K562 (cell line): ENCODE measurements around the gene ANAPC16. TPM values are rescaled to one million over a fixed set of nuclear protein-coding genes. Genes with fewer than 3 reads are reported as not detected.

ENCODE experiments used
- CCAR2 ChIP-seq: fragments of 200-400 bp; formaldehyde crosslinking; IDR thresholded peaks from 2 replicates; pipeline ENCODE4 v1.6.1; 2017; ENCODE audit warnings: mild to moderate bottlenecking, low read depth, low read length
- GABPB1 ChIP-seq: sonication (generic); formaldehyde crosslinking; IDR thresholded peaks from 2 replicates; pipeline ENCODE4 v1.8.0; 2022; ENCODE audit warnings: mild to moderate bottlenecking, missing genetic modification reagents
- MNT ChIP-seq, 2 experiments: fragments of 450-650 bp; conservative IDR thresholded peaks; 2 replicates each; pipeline ENCODE4 v1.6.1; 2017; ENCODE audit warnings: mild to moderate bottlenecking in 2 of 2, moderate library complexity in 2 of 2
- U2AF1 ChIP-seq: fragments of 200-400 bp; formaldehyde crosslinking; optimal IDR thresholded peaks from 2 replicates; pipeline ENCODE3; 2017; ENCODE audit warnings: mild to moderate bottlenecking, low read depth, low read length, moderate library complexity
- ZNF197 ChIP-seq: fragments of 200-800 bp; sonication (Bioruptor generic); IDR thresholded peaks from 2 replicates; pipeline ENCODE4 v1.6.1; 2016; ENCODE audit warnings: low read depth, missing genetic modification characterization, missing compliant biosample characterization
- ZNF212 ChIP-seq: fragments of 450-650 bp; formaldehyde crosslinking; IDR thresholded peaks from 2 replicates; pipeline ENCODE4 v1.4.0; 2020; ENCODE audit warnings: mild to moderate bottlenecking
- ZNF583 ChIP-seq: fragments of 250-450 bp; sonication (Bioruptor Pico); IDR thresholded peaks from 2 replicates; pipeline ENCODE4 v1.4.0; 2020
- ZNF639 ChIP-seq, 2 experiments: fragments of 200-800 bp in 1 of 2; sonication (Bioruptor generic) in 1 of 2; sonication (generic) in 1 of 2; formaldehyde crosslinking in 1 of 2; IDR thresholded peaks in 1 of 2; conservative IDR thresholded peaks in 1 of 2; 2 replicates each; pipeline versions ENCODE4 v1.5.0 to v1.6.1; 2016 to 2020; ENCODE audit warnings: missing compliant biosample characterization in 1 of 2, missing genetic modification characterization in 1 of 2, missing genetic modification reagents in 1 of 2
- ZNF644 ChIP-seq: fragments of 200-800 bp; sonication (Bioruptor generic); IDR thresholded peaks from 2 replicates; pipeline ENCODE4 v1.6.1; 2016; ENCODE audit warnings: low read depth, missing genetic modification characterization, missing compliant biosample characterization
- ZZZ3 ChIP-seq: fragments of 450-650 bp; IDR thresholded peaks from 2 replicates; pipeline ENCODE4 v1.6.1; 2016; ENCODE audit warnings: antibody characterized with exemption, mild to moderate bottlenecking, moderate library complexity
- polyA plus RNA-seq, 8 experiments: library from polyadenylated mRNA; depleted of rRNA in 4 of 8; stranded (reverse) in 5 of 8; unstranded in 3 of 8; fragments of >200 nt; fragmentation: Nextera tagmentation in 2 of 8; fragmentation: Illumina TruSeq in 1 of 8; extraction: Ambion mirVana in 2 of 8; extraction: Trizol in 1 of 8; gene quantifications; 2 replicates each; pipeline versions ENCODE4 v1.2.1 to v1.2.3, GENCODE V29; 2011 to 2014; ENCODE audit warnings: inconsistent platforms in 1 of 8, missing spikeins in 1 of 8
- total RNA-seq, 7 experiments: library from RNA; depleted of rRNA in 6 of 7; stranded (reverse); fragments of >200 nt in 6 of 7; fragmentation: Illumina TruSeq in 2 of 7; extraction: Trizol in 2 of 7; gene quantifications; 2 replicates each; pipeline versions ENCODE4 v1.2.1 to v1.2.3, GENCODE V29; 2011 to 2021; ENCODE audit warnings: low replicate concordance in 1 of 7
- TF ChIP-seq, protein P1 (sequence below): IDR thresholded peaks from 3 replicates; pipeline ENCODE4 v1.6.1; 2011; ENCODE audit warnings: borderline replicate concordance, mild to moderate bottlenecking, moderate library complexity; ENCODE audit not compliant: insufficient read length; ENCODE audit errors: extremely low read depth
- TF ChIP-seq, protein P2 (sequence below), 2 experiments: fragments of 450-650 bp; formaldehyde crosslinking in 1 of 2; IDR thresholded peaks; 2 replicates each; pipeline versions ENCODE4 v1.4.0 to v1.6.1; 2014 to 2020; ENCODE audit warnings: mild to moderate bottlenecking in 2 of 2, borderline replicate concordance in 1 of 2, low read depth in 1 of 2

Gene ANAPC16
- total and polyA plus RNA-seq, 9 of the 15 experiments (the other 6 are each of a cell fraction or from before 2014, with no cell fraction given) = 42.6 to 208 (median 108) TPM

- TF ChIP-seq MNT (conservative IDR thresholded peaks at IDR 0.05) = no peak
- TF ChIP-seq ZZZ3 = no peak
- no peak for TF ChIP-seq ZNF583 (CRISPR knock-in tag)
- TF ChIP-seq ZNF639 (CRISPR knock-in tag; conservative IDR thresholded peaks at IDR 0.05 in 1 of 2, IDR thresholded peaks at IDR 0.05 in 1 of 2) = no peak
- no peak for TF ChIP-seq GABPB1
- TF ChIP-seq ZNF644 (tag) = no peak
- TF ChIP-seq U2AF1 = no peak
- TF ChIP-seq CCAR2 = no peak
- TF ChIP-seq, protein P1, sequence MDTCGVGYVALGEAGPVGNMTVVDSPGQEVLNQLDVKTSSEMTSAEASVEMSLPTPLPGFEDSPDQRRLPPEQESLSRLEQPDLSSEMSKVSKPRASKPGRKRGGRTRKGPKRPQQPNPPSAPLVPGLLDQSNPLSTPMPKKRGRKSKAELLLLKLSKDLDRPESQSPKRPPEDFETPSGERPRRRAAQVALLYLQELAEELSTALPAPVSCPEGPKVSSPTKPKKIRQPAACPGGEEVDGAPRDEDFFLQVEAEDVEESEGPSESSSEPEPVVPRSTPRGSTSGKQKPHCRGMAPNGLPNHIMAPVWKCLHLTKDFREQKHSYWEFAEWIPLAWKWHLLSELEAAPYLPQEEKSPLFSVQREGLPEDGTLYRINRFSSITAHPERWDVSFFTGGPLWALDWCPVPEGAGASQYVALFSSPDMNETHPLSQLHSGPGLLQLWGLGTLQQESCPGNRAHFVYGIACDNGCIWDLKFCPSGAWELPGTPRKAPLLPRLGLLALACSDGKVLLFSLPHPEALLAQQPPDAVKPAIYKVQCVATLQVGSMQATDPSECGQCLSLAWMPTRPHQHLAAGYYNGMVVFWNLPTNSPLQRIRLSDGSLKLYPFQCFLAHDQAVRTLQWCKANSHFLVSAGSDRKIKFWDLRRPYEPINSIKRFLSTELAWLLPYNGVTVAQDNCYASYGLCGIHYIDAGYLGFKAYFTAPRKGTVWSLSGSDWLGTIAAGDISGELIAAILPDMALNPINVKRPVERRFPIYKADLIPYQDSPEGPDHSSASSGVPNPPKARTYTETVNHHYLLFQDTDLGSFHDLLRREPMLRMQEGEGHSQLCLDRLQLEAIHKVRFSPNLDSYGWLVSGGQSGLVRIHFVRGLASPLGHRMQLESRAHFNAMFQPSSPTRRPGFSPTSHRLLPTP = no peak
- no peak for TF ChIP-seq ZNF197 (CRISPR knock-in tag)
- TF ChIP-seq, protein P2, sequence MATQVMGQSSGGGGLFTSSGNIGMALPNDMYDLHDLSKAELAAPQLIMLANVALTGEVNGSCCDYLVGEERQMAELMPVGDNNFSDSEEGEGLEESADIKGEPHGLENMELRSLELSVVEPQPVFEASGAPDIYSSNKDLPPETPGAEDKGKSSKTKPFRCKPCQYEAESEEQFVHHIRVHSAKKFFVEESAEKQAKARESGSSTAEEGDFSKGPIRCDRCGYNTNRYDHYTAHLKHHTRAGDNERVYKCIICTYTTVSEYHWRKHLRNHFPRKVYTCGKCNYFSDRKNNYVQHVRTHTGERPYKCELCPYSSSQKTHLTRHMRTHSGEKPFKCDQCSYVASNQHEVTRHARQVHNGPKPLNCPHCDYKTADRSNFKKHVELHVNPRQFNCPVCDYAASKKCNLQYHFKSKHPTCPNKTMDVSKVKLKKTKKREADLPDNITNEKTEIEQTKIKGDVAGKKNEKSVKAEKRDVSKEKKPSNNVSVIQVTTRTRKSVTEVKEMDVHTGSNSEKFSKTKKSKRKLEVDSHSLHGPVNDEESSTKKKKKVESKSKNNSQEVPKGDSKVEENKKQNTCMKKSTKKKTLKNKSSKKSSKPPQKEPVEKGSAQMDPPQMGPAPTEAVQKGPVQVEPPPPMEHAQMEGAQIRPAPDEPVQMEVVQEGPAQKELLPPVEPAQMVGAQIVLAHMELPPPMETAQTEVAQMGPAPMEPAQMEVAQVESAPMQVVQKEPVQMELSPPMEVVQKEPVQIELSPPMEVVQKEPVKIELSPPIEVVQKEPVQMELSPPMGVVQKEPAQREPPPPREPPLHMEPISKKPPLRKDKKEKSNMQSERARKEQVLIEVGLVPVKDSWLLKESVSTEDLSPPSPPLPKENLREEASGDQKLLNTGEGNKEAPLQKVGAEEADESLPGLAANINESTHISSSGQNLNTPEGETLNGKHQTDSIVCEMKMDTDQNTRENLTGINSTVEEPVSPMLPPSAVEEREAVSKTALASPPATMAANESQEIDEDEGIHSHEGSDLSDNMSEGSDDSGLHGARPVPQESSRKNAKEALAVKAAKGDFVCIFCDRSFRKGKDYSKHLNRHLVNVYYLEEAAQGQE (IDR thresholded peaks at IDR 0.05; ENCODE audit: borderline replicate concordance) = peak; percentile 24; the same call in 1 of the 2 replicates
- TF ChIP-seq, protein P2 (CRISPR knock-in tag; IDR thresholded peaks at IDR 0.05; ENCODE audit: low read depth) = no peak
- no peak for TF ChIP-seq ZNF212 (CRISPR knock-in tag)
These were observed 44.6 kb upstream of the ANAPC16 start (continued) for GRCh38 chr10:72171175-72171630.
